GM13976 (cell line): ENCODE data around the gene SPATA31E1.

Experiments used
- DNase-seq: peaks from one replicate; pipeline ENCODE4 v3.0.0; 2012; ENCODE audit warnings: low spot score
- CTCF ChIP-seq: IDR thresholded peaks from 2 replicates; pipeline ENCODE4 v1.5.1; 2012; ENCODE audit warnings: borderline replicate concordance, mild to moderate bottlenecking; ENCODE audit not compliant: insufficient read depth; ENCODE audit errors: extremely low read depth, missing control alignments, control extremely low read depth
- in situ Hi-C: fragments of 300-500 bp; cut with MboI; formaldehyde crosslinking; loops from one replicate; pipeline ENCODE4 v1.12.0; 2022; ENCODE audit warnings: low sequenced_read_pairs, mixed read lengths, inconsistent platforms; ENCODE audit not compliant: unreplicated experiment

SPATA31E1 gene

GRCh38 chr9:87868635-87869034, 14.0 kb upstream of the SPATA31E1 start:
- no peak for DNase-seq
- in situ Hi-C loops: no loop called here
- TF ChIP-seq CTCF: no peak

- no peak for TF ChIP-seq CTCF
- no peak for DNase-seq
- in situ Hi-C loops: no loop called here
Observed at GRCh38 chr9:87869082-87869481, 13.6 kb upstream of the SPATA31E1 start.

- in situ Hi-C loops: no loop called here
- TF ChIP-seq CTCF: no peak
- no peak for DNase-seq
Observed at GRCh38 chr9:87871425-87872078, 11.1 kb upstream of the SPATA31E1 start.

GRCh38 chr9:87872079-87872624, 10.5 kb upstream of the SPATA31E1 start:
- in situ Hi-C loops: no loop called here
- no peak for TF ChIP-seq CTCF
- DNase-seq: no peak

GRCh38 chr9:87873607-87874303, 8.9 kb upstream of the SPATA31E1 start:
- DNase-seq: no peak
- no peak for TF ChIP-seq CTCF
- in situ Hi-C loops: no loop called here

GRCh38 chr9:87874304-87874623, 8.4 kb upstream of the SPATA31E1 start:
- no peak for DNase-seq
- in situ Hi-C loops: no loop called here
- no peak for TF ChIP-seq CTCF
